Vein endothelial cell (primary cell): ENCODE results near the gene ERBIN. TPM values are rescaled to one million over a fixed set of nuclear protein-coding genes. Genes with fewer than 3 reads are reported as not detected.

Experiments
- small RNA-seq: library from RNA; depleted of rRNA; stranded (forward); fragments of <200 nt; gene quantifications from one replicate; pipeline ENCODE3, GENCODE V24; 2012
- total RNA-seq: library from RNA; depleted of rRNA; stranded (reverse); fragments of >200 nt; gene quantifications from 2 replicates; pipeline ENCODE4 v1.2.3, GENCODE V29; 2012

The ERBIN gene
- 67.9 and 77.7 TPM in 2 replicates for total RNA-seq

DNA sequence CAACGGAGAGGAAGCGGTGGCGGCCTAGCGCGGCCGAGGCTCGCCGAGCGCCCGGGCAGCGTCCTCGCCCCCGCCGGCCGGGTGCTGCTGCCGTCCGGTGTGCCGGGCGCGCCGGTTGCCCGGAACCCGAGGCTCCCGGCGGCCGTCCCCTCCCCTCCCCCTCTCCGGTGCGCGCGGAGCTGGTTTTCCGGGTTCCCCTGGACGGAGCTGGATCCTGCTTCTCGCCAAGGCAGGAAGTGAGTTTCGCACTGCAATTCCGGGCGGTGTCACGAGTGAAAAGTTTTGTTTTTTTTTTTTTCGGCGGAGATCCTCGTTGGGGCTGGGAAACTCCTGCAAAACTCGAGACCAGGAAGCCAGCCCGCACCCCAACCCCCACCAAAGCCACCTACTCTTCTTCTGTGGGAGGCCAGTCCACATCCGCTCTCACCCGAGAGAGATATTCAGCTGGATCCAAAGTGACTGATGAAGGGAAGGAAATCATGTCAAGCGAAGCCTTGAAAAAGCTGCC is at the start of gene ERBIN:
Gene ERBIN (plus strand): TSS at position 300 of the 508 bp plus-strand sequence. CDS start 66,144 bp downstream, outside the sequence.

Small RNA genes within 50 kb of the gene (small RNA-seq; reads per million reads assigned to genes)
- gene RF00598, result not detected

Other genes starting within 250 kb of the ERBIN start
- gene SGTB, start 204.5 kb upstream of the ERBIN start, total RNA-seq, result 7.5 and 11.2 TPM in 2 replicates
- gene NLN, start 204.4 kb upstream of the ERBIN start, total RNA-seq, result 37.9 and 47.1 TPM in 2 replicates
- 63.4 and 75.3 TPM in 2 replicates for gene SREK1, start 217.7 kb downstream of the ERBIN start, total RNA-seq